Measurements from ENCODE around the gene CTDSP2.
"Not testable (repeated sequence)": the region's sequence is repeated elsewhere in the genome, so short reads cannot be mapped to it uniquely, and the experiment has no call there.

The CTDSP2 gene

DNA sequence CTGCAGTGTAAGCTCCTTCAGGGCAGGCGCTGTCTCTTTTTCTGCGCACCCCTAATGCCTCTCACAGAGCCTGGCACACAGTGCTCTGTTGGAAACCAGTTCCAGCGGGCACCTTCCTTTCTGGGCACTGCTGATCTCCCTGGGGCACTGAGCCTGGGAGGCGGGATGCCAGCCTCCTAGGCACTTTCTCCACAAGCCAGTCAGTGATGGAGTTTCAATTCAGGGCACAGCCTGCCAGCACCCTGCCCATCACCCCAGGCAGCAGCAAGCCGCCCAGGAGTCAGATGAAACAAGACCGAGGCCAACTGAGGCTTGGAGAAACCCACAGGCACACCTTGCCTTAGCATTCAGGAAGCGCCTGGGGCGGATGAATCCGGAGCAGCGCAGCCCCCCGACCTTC, 5.7 kb upstream of the CTDSP2 start:
- no peak for DNase-seq

- no peak for DNase-seq
These were observed 5.0 kb upstream of the CTDSP2 start for GRCh38 chr12:57851552-57851951.

DNA sequence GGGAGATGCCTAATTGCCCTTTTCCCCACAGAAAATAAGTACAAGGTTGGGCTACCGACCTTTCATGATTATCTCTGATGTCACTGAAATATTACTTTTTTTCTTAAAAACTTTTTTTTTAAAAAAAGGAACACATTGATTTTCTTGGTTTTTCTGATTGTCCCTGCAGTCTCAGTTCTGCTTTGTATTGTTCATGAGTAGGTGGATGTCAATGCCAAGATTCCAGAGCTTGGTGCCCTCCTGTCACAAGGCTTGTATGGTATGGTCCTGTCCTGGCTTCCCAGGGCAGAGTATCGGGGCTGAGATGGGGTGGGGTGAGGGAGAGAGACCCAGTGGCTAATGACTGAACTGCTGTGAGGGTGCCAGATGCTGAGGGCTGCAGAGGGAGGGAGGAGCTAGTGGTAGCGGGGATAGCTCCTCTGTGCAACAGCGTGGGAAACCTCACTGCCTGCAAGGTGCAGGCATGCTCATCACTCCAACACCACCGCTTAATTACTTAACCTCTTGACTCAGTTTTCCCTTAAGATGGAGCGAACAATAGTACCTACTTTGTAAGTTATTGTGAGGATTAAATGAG, 4.4 kb upstream of the CTDSP2 start:
- DNase-seq, result no peak

- DNase-seq, result not testable (repeated sequence)
These were observed 2.9 kb upstream of the CTDSP2 start for GRCh38 chr12:57849447-57849846.

GRCh38 chr12:57849035-57849434, 2.5 kb upstream of the CTDSP2 start:
- DNase-seq, result no peak

DNA sequence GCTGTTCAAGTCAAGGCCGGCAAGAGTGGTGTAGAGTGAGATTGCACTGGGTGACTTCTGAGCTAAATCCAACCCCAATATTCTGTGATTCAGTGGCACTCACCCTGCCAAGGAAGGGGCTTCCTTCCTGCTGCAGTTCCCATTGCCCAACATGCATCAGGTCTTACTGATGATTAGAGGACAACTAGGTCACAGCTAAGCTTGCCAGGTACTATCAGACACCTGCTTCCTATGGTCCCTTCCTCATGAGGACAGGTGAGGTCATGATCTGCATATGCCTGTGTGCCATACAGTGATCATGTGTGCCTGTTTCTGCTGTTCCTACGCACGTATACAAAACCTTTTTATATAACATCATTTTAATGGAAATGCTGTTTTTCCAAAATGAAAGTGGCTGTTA, 1.7 kb upstream of the CTDSP2 start:
- DNase-seq, result no peak

DNA sequence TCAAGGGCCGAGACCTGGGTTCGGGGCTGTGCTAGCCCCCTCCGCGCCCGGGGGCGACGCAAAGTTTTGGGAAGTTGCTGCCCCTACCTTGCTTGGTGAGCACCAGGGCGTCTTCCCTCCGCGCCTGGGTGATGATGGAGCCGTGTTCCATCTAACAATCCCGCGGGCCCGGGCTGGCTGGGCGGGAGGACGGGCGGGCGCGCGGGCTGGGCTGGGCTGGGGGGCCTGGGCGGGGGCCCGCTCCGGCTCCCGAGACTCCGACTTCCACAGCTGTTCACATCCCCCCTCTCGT, 298 bp downstream of the CTDSP2 start:
- DNase-seq, result no peak

DNA sequence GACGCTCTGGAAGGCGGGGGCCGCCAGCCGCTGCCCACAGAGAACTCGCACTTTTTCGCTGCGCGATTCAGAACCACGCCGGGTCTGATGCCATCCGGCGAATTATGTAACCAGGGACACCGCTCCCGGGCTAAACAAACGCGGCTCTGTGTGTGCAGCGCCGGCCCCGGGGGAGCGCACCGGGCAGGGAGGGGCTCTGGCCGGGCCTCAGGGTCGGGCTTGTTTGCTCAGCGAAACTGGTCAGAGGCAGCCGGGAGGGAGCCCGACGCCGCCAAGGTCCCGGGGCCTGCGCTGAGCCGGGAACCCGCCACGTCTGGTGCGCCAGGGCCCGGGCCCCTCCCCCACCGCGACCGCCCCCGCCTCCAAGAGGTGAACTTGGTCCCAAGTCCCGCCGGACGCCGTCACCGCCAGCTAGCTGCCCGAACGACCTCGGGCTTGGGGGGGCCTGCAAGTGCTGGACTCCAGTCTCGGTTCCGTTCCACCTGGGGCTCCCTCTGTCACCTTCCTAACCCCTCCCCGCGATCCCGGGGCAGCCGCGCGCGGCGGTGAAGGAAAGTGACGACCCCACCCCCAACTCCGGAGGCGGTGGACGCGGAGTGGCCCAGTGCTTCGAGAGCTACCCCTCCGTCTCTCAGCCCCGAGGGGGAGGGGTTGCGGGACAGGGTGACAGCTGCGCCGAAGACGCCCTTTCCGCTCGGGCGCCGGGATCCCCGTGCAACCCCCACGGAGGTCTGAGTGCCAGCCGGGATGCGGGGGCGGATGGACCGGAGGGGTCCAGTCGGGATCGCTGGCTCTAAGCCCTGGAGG, 848 bp downstream of the CTDSP2 start:
- peak; percentile 77 for DNase-seq

DNA sequence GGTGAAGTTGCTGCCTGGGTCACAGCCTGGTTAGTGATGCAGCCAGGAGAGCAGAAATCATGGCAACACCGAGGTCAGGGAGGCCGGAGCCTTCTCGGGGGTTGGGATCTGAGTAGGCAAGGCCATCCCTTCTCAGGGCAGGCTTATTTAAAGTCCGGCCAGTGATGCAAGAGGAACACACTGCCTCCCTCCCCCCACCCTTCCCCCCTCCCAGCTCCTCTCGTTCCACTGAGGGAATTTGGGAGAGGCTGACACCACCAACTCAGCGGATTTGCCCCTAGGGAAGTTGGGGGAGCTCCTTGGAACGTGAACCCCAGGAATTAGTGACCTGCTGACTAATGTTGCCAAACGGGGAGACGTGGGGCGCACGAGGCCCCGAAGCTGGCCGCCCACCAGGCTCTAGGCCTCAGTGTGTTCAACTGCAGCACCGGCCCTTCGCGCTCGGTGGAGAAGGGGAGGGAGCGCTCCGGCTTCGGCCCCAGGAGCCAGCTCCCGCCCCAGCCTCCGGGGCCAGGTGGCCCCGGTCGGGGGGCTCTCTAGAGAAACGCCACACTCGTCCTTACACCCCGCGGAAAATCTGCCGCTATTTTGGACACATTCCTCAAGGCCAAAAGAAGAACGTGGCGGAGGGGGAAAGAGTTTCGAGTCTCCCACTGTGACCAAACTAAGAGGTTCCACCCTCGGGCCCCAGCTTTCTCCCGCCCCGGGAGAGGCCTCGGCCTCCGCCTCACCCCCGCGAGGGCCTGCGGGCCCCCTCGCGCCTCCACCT, 1.6 kb downstream of the CTDSP2 start:
- peak; percentile 56 for DNase-seq

DNA sequence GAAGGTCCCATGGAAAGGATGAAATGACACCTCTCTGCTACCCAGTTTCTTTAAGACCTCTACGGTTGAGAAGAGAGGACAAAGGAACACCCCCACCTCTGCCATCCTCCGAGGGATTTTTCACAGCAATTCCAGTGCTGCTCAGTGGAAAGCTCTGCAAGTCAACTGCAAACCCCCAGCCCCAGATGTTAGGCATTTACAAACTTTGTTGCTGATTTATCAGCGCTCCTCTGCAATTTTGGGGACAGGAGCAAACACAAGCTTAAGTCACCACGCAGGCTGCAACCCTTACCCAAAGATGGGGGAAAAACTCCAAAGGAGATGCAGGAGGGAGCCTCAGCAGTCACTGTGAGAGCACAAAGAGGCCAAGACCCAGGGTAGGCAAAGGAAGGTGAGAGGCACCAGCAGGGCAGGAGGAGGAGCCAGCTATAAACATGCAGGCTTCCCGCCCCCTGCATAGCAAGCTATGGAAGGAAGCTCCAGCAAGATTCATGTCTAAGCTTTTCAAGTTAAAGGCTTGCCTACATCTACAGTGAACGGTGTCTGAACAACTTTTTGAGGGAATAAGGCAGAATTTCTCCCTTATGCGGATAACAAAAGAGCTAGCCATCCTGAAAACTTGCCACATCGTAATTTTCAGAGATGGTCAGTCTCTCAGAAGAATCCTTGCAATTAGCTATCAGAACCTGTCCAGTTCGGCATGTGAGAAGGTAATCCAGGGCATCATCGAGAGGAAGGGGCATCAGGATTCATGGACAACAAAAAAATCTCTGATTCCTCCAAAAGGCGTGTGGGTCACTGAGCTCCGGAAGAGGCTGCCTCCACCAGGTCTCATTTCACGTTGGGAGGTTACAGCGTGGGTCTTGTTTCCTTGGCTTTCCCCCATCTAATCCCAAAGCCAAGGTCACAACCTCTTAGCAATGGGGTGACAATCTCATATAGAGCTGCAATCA, 3.9 kb downstream of the CTDSP2 start:
- DNase-seq, result no peak

DNA sequence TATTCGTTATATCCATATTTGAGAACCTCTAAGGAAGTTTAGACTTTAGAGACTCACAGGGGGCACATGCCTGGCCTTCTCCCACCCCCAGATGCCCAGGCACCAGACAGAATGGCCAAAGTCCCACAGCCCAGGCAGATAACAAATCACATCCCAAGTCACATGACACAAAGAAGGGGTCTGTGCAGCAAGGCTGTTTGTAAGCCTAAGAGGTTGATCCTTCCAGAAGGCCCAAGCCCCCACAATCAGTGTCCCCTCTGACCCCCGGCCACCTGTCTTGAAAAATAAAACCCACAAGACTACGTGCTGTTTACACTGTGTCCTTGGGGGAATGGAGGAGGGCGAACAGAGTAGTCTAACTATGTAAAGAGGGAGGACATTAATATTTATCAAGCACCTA, 5.1 kb downstream of the CTDSP2 start:
- no peak for DNase-seq

- DNase-seq, result no peak
These were observed 5.8 kb downstream of the CTDSP2 start for GRCh38 chr12:57840726-57841125.

GRCh38 chr12:57839996-57840395, 6.5 kb downstream of the CTDSP2 start:
- no peak for DNase-seq

DNA sequence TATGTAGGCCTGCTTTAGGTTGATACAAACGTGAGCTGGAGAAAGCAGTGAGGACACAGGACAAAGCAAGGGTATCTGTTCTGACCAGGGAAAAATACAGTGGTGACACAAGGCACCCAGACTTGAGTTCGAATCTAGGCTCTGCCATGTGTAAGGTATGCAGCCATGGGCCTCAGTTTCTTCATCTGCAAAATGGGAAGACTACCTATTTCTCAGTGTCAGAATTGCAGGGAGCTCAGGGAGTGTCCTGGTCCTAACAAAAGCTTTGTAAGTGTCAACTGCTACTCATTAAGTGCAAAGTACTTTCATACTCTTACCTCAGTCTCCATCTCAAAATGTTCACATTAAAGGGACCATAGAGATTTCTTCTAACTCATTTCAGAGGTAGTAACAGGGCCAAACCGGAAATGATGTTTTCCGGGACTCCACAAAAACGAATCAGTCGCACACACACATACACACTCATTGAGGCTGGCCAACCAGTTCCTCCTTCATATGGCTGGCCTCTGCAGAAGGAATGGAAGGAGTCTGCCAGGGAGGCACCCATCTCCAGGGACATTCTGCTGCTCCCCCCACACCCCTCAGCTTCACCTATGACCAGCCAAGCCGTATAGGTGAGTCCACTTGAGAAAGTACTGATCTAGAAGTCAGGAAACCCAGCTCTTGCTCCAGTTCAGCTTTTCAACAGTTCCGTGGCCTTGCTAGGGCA, 7.8 kb downstream of the CTDSP2 start:
- peak; percentile 47 for DNase-seq

DNA sequence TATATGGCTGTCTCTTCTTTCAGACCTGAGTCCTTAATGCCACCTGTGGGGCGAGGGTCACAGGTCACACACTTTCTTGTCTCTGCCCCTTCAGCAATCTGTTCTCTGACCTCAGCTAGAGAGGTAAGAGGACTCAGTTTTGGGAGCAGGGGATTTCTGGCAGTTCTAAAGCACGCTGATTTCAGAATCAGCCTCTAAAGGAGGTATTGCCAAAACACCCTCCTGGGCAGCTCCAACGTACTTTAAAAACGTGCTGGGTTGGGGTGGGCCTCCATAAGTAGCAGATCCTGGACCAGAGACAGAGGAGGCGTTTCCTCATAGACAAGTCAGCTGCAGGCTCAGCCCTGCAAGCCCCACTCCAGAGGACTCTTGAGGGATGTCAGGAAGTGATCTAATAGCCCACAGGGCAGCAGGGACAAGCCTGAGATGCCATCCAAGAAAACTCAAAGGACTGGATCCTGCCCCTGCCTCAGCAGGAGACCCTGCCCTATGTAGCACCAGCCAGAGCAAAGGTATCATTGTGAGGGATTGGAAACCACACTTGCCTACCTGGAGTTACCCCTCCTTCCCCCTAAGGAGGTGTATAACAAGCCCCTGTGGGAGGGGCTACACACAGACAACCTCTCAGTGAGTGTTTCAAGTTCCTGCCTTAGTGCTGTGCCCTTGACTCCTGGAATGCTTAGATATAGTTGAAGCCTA, 8.5 kb downstream of the CTDSP2 start:
- DNase-seq, result no peak

DNA sequence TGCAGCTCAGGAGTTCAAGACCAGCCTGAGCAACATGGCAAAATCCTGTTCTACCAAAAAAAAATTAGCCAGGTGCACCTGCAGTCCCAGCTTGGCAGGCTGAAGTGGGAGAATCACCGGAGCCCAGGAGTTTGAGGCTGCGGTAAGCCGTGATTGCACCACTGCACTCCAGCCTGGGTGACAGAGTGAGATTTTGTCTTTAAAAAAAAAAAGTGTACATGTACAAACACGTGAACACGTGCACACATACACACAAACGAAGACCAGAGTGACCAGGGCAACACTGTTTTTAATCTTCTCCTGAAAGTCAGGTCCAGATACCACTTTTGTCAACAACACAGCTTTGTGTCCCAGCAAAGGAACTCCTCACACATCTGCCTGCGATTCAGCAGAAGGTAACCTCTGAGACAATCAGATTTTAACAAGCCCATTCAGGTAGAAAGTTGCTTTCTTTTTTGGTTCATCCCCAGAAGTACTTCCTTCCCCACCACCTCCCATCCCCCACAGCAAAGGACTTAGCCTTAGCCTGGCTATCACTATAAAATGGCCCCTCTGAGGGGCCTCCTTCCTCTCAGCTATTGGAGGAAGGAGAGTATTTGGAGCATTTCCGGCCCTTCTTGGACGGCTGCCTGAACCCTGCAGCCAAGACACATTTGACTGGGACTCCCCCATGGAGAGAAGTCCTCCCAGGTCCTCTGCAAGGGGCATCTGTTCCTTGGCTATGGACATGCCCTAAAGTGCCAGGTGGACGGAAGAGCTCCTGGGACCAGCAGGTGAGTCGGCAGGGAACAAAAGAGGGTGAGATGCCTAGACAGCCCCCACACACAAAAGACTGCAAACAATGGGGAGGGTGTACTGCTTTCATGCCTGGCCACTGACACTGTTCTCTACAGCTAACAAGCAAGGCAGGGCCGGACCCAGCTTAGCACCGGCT, 9.8 kb downstream of the CTDSP2 start:
- DNase-seq, result peak; percentile 48

- no peak for DNase-seq
These were observed 10.9 kb downstream of the CTDSP2 start for GRCh38 chr12:57835366-57836288.

- no peak for DNase-seq
These were observed 12.2 kb downstream of the CTDSP2 start for GRCh38 chr12:57834086-57834876.

GRCh38 chr12:57833672-57834071, 12.9 kb downstream of the CTDSP2 start:
- DNase-seq, result no peak
